Stimulated activated CD4-positive, alpha-beta T cell treated with anti-CD3 and anti-CD28 coated beads, Interleukin-1b, Interleukin-23, amount 100 ng/mL, for 24 hours (primary cell): ENCODE measurements around the gene MYCN.
"Not testable (repeated sequence)": the region's sequence is repeated elsewhere in the genome, so short reads cannot be mapped to it uniquely, and the experiment has no call there.

Source experiments
- DNase-seq, 4 experiments: peaks; one replicate each; pipeline ENCODE4 v3.0.0-alpha.2; 2020; ENCODE audit warnings: low read depth in 4 of 4, low spot score in 1 of 4

The MYCN gene

DNA sequence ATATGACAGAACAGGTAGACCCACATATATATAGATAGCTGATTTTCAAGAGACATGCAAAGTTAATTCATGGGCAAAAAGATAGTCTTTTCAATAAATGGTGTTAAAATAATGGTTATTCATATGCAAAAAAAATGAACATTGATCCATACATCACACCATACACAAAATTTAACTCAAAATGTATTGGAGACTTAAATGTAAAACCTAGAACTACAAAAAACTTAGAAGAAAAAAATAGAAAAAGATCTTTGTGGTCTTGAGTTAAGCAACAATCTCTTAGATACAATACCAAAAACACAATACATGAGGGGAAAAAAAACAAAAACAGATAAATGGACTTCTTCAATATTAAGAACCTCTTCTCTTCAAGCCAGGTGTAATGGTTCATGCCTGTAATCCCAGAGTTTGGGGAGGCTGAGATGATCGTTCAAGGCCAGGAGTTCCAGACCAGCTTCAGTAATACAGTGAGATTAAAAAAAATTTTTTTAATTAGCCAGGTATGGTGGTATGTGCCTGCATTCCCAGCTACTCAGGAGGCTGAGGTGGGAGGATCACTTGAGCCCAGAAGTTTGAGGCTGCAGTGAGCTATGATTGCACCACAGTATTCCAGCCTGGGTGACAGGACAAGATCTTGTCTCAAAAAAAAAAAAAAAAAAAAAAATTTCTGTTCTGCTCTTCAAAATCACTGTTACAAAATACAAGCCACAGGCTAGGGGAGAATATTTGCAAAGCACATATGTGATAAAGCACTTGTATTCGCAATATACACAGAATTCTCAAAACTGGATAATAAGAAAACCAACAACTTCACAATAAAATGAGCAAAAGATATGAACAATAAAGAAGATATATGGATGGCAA lies 32.7 kb upstream of the MYCN start:
- DNase-seq, result no peak

DNA sequence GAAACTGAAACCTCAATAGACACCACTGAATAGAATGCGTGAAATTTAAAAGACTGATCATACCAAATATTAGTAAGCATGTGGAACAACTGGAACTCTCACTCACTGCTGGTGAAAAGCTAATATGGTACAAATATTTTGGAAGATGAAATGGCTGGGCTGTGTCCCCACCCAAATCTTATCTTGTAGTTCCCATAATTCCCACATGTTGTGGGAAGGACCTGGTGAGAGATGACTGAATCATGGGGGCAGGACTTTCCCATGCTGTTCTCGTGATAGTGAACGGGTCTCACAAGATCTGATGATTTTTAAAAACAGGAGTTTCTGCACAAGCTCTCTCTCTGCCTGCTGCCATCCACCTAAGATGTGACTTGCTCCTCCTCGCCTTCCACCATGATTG lies 32.0 kb upstream of the MYCN start:
- DNase-seq, result no peak

DNA sequence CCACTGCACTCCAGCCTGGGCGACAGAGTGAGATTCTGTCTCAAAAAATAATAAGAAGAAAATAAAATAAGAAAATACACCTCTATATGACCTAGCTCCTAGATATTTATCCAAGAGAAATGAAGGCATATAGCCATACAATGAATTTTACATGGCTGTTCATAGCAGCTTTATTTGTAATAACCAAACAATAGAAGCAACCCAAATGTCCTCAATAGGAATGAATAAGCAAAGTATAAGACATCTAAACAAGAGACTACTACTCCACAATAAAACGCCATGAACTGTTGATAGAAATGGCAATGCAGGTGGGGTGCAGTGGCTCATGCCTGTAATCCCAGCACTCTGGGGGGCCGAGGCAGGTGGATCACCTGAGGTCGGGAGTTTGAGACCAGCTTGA lies 31.2 kb upstream of the MYCN start:
- no peak for DNase-seq

DNA sequence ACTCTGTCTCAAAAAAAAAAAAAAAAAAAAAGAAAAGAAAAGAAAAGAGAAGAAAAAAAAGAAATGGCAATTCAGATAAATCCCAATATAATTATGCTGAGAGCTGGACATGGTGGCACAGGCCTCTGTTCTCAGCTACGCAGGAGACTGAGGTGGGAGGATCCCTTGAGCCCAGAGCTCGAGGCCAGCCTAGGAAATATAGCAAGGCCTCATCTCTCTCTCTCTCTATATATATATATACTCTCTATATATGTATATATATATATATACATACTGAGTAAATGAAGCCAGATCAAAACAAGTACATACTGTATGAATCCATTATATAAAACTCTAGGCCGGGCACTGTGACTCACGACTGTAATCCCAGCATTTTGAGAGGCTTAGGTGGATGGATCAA lies 30.6 kb upstream of the MYCN start:
- no peak for DNase-seq

DNA sequence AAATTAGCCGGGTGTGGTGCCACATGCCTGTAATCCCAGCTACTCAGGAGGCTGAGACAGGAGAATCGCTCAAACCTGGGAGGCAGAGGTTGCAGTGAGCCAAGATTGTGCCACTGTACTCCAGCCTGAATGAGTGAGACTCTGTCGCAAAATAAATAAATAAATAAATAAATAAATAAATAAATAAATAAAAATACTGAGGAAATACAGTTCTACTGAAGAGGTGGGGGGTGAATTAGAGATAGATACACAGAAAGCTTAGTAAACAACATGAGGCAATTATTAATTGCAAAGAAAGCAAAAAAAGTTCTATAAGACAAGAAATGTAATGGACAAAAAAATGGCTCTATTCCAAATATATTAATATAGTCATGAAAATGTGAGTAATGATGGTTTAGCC lies 29.1 kb upstream of the MYCN start:
- not testable (repeated sequence) for DNase-seq

DNA sequence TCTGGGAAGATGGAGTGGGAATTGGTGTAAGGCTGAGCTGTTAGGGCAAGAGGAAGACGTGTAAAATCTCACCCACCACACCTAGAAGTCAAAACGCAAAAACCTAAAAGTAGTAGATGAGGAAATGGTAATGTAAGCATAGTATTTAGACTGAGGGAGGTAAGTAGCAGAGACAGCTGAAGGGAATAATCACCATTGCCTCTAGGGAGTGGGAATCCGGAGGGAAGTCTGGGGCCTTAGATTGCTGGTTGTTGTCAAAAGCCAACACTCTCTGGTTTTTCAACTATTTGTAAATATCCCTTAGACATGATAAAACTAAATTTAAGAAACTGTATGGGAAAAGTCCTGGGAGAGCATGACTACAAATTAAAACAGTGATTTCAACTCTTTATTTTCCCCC lies 28.7 kb upstream of the MYCN start:
- DNase-seq, result no peak

DNA sequence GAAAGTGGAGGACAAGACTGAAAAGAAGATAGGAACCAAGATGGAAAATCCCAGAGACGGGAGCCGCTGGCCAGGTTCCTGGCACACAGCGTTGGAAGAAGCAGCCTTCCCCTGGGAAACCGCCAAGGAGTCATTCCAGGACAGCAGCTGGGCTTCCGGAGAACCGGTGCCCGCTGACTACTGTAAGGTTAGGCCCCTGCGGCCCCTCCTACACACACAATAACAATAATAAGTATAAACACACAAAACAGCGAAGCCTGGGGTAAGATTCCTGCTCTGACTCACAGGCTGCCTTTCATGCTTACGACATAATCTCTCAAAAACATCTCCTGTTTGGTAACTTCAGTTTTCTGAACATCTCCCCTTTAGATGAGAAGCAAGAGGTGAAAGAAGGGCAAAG lies 28.1 kb upstream of the MYCN start:
- DNase-seq, result no peak

DNA sequence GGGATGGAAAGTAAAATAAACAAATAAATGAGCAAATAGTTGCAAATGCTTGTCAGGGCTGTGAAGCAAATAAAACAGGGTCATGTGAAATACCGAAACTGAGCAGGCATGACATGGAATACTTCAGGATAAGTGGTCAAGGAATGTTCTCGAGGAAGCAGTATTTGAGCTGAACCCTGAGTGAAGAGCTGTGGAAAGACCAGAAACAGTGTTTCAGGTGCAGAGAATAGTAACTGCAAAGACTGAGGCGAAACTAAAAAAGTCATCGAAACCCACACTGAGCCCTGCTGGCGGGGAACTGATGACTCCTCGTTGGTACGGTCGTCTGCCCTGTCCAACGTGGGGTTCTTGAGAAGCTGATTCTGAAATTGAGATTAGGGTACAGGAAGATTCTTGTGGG lies 27.2 kb upstream of the MYCN start:
- DNase-seq, result no peak

DNA sequence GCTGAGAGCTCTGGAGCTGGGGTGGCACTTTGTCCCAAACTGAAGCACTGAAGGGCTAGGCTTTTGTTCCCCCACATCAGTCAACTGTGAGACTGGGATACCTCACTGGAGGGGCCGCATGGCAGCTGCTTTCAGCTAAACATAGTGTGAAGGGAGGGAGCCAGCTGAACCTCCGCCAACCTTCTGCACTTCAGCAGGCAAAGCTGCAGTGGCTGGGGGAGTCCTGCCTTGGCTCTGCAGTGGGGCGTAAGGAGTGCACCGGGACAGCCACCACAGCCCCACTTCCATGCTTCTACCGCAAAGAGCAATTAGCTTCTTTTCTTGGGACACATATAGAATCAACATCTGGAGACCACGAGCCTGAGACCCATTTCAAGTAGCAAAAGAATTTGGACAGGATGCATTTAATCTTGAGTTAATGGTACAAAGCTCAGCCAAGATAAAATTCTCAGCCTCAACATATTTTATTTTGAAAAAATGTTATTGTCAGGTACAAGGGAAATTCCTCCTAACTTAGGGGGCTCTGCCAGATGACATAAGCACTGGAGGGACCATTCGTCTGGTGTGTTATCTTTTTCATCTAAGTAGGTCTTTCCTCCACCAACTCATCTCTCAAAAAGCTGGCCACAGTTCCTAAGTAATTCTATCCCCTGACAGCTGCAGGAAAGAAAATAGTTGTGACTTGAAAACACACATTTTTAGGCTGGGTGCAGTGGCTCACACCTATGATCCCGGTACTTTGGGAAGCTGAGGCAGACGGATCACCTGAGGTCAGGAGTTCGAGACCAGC lies 25.6 kb upstream of the MYCN start:
- DNase-seq, result no peak

DNA sequence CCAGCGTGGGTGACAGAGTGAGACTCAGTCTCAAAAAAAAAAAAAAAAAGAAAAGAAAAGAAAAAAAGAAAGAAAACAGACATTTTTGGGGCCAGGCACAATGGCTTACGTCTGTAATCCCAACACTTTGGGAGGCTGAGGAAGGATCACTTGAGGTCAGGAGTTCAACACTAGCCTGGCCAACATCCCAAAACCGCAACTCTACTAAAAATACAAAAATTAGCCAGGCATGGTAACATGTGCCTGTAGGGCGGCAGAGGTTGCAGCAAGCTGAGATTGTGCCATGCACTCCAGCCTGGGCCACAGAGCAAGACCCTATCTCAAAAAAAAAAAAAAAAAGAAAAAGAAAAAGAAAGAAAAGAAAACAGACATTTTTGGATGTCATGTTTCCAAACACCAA lies 24.8 kb upstream of the MYCN start:
- DNase-seq, result not testable (repeated sequence)

DNA sequence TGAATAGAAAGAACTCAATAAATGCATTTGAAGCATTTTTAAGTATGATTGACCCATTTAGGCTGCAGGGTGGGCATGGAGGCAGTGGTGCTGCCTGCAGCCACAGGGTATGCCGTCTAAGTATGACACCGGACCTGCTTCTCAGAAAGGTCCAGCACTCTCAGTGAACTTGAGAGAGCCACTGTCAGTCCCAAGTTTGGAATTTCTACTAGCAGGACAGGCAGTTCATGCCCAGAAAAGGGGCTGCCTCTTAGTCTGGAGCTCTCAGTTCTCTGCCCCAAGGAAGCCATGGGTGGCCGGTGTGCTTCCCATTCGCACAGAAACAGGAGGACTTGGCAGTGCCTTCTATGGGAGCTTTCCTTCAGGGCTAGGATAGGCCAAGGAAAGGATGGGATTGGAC lies 24.0 kb upstream of the MYCN start:
- no peak for DNase-seq

DNA sequence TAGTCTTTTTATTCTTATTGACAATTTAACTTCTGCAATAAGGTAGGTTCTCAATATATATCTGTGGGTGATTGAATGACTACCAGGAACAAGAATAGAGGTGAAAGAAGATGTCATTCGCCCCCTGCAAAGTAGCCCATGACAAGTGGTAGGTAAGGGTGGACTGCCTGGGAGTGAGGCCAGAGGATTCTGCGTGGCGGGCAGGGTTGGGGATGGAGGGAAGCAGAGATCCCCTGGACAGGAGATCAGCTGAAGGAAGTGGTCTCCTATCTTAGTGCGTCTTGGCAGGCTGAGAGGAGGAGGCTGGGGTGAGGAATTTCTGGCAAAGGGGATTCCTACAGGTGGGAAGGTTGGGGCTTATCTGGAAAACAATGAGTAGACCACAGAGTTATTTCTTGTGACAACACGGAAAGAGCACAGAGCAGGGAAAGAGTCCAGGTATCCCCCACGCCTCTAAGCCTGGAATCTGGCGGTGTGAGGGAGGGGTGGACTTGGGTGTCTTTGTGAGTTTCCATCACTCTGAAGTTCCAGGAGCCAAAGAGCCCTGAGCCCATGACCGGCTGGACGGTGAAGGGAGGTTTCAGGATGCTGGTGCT lies 21.5 kb upstream of the MYCN start:
- DNase-seq, result no peak

DNA sequence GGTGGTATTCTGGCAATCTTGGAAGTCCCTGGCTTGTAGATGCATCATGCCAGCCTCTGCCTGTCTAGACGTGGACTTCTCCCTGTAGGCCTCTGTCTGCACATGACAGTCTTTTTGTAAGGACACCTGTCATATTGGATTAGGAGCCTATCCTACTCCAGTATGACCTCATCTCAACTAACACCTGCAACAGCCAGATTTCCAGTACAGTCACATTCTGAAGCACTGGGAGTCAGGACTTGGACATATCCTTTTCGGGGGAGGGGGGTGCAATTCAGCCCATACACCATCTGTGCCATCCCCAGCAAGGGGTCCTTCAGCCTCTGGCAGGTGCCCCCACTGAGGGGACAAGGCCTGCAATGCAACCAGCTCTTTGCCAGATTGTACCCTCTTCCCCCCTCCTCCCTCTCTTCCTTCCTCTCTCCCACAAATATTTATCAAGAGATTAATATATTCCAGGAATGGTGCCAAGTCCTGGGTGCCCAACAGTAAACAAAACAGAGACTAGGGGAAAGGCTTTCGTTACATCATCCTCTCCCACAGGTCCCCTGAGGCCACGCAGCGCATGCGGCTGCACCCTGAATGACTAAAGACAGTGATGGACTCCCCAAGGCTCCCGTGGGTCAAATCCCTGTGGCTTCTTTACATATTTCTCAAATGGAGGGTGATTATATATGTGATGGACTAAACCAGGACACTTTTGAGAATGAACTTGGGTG lies 20.5 kb upstream of the MYCN start:
- DNase-seq, result no peak

DNA sequence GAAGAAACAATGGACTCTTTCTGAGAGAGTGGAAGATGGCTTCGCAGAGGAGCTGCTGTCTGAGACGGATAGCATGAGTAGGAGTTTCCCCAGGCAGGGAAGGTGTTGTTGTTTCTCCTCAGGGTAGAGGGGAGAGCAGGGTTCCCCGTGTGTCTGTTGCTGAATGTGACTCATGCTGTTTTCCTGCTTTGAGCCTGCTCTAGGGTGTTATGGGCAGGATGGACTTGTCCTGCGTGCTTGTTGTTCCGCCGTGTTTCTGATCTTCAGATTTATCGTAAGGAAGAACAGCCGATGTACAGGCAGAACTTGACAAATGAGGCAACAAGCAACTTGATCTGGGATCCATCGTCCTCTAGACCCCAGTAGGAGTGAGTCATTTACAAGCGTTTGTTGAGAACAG lies 19.7 kb upstream of the MYCN start:
- no peak for DNase-seq

DNA sequence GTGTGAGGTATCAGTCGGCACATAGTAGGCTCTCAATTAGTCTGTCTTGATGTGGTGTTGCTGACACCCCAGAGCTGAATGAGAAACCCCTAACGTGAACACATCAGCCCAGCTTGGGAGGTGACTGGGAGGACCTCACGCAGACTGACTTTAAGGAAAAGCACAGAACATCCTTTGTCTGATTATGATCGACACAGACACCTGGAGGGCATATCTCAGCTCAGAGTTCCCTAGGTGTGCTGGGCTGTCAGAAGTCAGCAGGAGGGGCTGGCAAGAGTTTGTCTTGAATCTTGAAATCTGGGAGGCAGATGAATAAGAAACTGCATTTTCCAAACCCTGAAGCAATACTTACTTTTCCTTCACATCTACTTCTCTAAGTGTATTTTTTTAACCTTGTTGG lies 16.8 kb upstream of the MYCN start:
- no peak for DNase-seq

DNA sequence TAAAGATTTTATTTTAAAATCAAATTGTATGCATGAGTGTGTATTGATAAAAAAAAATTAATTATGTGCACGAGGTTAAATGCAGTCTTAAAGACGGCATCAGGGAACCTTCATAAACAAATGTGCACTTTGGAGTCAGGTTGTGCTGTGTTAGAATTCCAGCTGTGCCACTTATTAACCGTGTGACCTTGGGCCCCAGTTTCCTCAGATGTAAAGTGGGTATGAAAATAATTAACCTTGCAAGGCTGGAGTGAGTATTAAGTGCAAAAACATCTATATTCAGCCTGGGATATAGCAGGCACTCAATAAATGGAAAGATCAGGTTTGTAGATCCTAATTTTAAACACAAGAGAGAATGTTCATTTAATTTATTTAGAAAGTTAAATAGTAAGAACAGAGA lies 14.5 kb upstream of the MYCN start:
- no peak for DNase-seq

DNA sequence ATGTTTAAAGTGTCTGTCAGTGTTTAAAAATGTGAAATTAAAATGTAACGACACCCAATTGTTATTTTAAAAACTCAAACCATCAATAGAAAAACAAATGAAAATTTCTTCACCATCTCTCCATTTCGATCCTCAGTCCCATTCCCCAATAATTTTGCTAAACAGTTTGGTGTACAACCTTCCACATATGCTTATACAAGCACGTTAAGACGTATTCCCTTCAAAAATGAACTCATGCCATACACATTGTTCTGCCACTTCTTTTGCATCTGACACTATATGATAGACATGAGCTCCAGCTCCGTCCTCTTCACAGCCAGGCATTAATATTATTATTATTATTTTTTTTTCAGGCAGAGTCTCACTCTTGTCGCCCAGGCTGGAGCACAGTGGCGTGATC lies 14.1 kb upstream of the MYCN start:
- DNase-seq, result no peak

DNA sequence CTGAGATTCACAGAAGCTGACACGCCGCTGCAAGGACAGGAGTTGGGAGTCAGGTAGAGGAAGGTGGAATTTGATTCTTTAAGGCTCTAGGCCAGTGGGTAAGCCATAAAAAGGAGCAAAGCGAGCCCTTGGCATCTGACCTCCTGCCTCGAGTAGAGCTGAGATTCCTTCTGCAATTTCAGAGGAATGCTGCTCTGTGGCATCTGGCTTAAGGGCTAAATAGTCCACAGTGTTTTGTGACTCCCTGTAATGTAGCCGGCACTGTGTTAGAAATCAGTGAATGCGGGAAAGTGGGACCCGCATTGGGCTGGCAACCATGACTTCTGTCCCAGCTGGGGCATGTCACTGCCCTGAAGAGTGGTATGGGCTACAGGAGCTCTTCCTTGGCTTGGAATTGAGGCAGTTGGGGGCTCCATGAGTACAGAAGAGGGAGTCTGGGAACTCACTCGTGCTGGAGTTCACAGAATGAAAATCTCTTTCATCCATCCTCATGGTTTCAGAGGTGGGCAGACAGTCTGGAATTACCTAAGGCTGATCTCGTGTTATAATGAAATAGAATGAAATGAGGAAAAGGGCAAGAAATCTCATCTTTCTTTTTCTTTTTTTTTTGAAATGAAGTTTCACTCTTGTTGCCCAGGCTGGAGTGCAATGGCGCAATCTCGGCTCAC lies 12.7 kb upstream of the MYCN start:
- DNase-seq, result no peak

DNA sequence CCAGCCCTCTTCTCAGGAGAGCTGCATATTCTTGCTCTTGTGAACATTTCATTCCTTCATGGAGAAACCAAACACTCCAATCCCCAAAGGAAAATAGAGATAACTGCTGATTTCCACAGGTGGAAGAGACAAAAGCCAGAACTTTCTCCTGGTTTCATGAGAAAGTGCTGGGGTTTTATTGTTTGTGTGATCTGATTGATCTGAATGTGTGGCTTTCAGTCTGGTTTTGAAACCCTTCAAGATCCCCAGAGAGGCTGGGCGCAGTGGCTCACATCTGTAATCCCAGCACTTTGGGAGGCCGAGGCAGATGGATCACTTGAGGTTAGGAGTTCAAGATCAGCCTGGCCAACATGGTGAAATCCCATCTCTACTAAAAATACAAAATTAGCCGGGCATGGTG lies 11.3 kb upstream of the MYCN start:
- DNase-seq, result not testable (repeated sequence)

DNA sequence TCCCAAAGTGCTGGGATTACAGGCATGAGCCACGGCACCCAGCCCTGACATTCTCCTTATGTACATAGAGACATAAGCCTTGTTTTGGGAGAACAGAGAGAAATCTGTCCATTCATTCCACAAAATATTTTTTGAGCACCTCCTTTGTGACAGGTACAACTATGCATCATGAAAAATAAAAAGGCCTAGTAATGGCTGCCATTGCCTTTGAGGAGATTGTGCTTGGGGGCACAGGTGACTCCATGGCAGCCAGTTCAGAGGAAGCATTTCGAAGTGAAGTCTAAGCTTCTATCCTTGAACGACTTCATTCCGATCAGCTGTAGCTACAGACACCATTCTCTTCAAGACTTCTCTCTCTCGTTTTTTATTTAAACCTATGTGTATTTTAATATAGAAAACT lies 10.5 kb upstream of the MYCN start:
- DNase-seq, result no peak
